Glutamatergic neuron (in vitro differentiated cells): ENCODE data around the gene KLHDC4. TPM values are rescaled to one million over a fixed set of nuclear protein-coding genes. Genes with fewer than 3 reads are reported as not detected.
"Not testable (repeated sequence)": the region's sequence is repeated elsewhere in the genome, so short reads cannot be mapped to it uniquely, and the experiment has no call there.

ENCODE experiments used
- DNase-seq: peaks from one replicate; pipeline ENCODE4 v3.0.0; 2022
- H3K27ac Mint-ChIP-seq: one replicate; pipeline ENCODE4 v1.8.0; 2020; ENCODE audit warnings: mild to moderate bottlenecking, mixed read lengths, inconsistent platforms; ENCODE audit not compliant: unreplicated experiment
- H3K27me3 Mint-ChIP-seq: one replicate; pipeline ENCODE4 v1.8.0; 2020; ENCODE audit warnings: mild to moderate bottlenecking, moderate library complexity, mixed read lengths, inconsistent platforms; ENCODE audit not compliant: unreplicated experiment
- H3K36me3 Mint-ChIP-seq: one replicate; pipeline ENCODE4 v1.8.0; 2020; ENCODE audit warnings: mild to moderate bottlenecking, mixed read lengths, inconsistent platforms; ENCODE audit not compliant: unreplicated experiment
- H3K4me1 Mint-ChIP-seq: one replicate; pipeline ENCODE4 v1.8.0; 2020; ENCODE audit warnings: mild to moderate bottlenecking, low read depth, mixed read lengths, inconsistent platforms; ENCODE audit not compliant: unreplicated experiment
- H3K4me3 Mint-ChIP-seq: one replicate; pipeline ENCODE4 v1.8.0; 2020; ENCODE audit warnings: mild to moderate bottlenecking, mixed read lengths, inconsistent platforms; ENCODE audit not compliant: unreplicated experiment
- H3K9me3 Mint-ChIP-seq: one replicate; pipeline ENCODE4 v1.8.0; 2020; ENCODE audit warnings: mild to moderate bottlenecking, moderate library complexity, mixed read lengths, inconsistent platforms; ENCODE audit not compliant: unreplicated experiment
- CTCF ChIP-seq: fragments of 200-600 bp; sonication (generic); IDR thresholded peaks from one replicate; pipeline ENCODE4 v1.5.0; 2021; ENCODE audit not compliant: partially characterized antibody, unreplicated experiment
- long read RNA-seq: library from polyadenylated mRNA; unstranded; transcript quantifications from one replicate; pipeline ENCODE4 v2.0.0, GENCODE V29; 2020; ENCODE audit not compliant: unreplicated experiment
- total RNA-seq: library from RNA; stranded (reverse); fragmentation: NEBNext Ultra II Directional; extraction: Animal tissue kit (Norgen Biotek cat#: 25700); gene quantifications from one replicate; pipeline ENCODE4 v1.2.1, GENCODE V29; 2021; ENCODE audit not compliant: unreplicated experiment

Gene KLHDC4
- total RNA-seq: 65.4 TPM
- long read RNA-seq, transcript KLHDC4-201 (12 exons, 1,886 nt): major isoform, 5 of 10 reads
- long read RNA-seq, partial matches to known transcripts: 1 of 10 reads
- long read RNA-seq, other reads (novel, unspliced or antisense): 3 of 10 reads

DNA sequence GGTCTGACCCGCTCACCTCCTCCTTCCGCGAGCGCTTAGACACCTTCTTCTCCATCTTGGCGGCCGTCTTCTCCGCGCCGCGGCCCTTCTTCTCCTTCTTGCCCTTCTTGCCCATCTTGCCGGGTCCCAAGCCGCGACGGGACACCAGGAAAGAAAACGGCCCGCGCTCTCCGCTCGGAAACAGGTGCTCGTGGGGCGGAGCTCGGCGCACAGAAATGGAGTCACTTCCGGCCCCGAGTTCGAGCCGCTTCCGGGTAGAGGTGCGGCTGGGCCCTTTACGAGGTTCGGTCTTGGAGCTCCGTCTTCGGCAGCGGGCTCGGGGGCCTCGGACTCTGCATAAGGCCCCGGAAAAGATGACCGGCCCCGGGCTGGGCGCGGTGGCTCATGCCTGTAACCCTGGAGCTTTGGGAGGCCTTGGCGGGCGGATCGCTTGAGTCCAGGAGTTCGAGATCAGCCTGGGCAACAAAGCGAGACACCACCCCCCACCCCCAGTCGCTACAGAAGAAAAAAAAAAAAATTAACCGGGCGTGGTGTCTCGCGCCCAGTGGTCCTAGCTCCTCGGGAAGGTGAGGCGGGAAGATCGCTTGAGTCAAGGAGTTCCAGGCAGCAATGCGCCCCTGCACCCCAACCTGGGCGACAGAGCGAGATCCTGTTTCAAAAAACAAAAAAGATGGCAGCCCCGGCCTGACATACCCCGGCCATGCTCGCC, at the start of gene KLHDC4:
Gene KLHDC4, minus strand, starts transcription at position 211 of the 709 bp plus-strand sequence. Its CDS starts 96 bp downstream, at position 115.
- H3K27ac Mint-ChIP-seq: peak within 1 kb of the TSS; percentile 94
- H3K9me3 Mint-ChIP-seq: peaks cover 9% of the 10 kb centered on the region
- DNase-seq: peak; percentile 92
- peaks cover 9% of the 10 kb centered on the region for H3K27me3 Mint-ChIP-seq
- TF ChIP-seq CTCF: no peak
- no peaks in the 10 kb centered on the region for H3K36me3 Mint-ChIP-seq
- no peaks in the 10 kb centered on the region for H3K4me1 Mint-ChIP-seq
- peak within 1 kb of the TSS; percentile 100 for H3K4me3 Mint-ChIP-seq

DNA sequence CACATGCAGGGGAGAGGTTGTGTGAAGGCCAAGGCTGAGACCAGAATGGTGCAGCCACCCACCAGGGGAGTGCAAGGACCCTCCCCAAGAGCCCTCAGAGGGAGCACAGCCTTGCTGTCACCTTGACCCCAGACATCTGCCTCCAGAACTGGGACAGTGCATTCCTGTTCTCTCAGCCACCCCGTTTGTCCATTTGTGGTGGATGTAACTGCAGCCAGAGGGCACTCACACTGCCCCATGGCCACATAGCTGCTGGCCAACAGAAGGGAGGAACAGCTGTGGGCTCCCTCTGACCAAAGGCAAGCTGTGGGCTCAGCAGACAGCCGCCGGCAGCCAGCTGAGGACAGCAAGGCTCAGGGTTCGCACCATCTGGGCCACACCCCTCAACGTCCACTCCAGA, 49.8 kb upstream of the KLHDC4 start:
- Mint-ChIP-seq H3K4me1 (no peaks in the 10 kb centered on the region), H3K27ac (peak overlapping the region; percentile 68), H3K9me3 (peaks cover 7% of the 10 kb centered on the region), H3K4me3 (no peak overlapping the region), H3K27me3 (peaks cover 7% of the 10 kb centered on the region), H3K36me3 (peaks cover 7% of the 10 kb centered on the region)
- peak; percentile 57 for DNase-seq
- no peak for TF ChIP-seq CTCF

DNA sequence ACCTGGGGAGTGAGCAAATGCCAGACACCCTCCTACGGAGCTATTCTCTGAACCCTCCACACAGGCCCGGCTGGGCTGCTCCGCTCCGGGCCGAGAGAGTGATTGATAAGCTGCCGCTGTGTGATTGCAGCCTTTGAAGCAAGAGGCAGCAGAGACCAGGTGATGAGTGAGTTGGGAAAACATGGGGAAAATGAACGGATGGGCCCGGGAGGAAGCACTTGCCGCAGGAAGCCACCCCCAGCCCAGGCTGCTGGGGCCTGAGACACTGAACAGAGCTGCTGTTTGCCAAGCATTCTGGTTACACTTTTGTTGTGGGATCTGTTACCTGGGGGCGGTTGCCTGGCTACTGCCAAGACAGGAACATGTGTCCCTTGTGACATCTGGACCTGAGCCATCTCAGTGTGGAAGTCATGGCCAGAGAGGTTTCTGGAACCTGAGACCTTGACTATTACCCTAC, 46.4 kb upstream of the KLHDC4 start:
- H3K9me3 Mint-ChIP-seq: peaks cover 8% of the 10 kb centered on the region
- no peaks in the 10 kb centered on the region for H3K36me3 Mint-ChIP-seq
- H3K4me1 Mint-ChIP-seq: no peaks in the 10 kb centered on the region
- no peak overlapping the region for H3K27ac Mint-ChIP-seq
- peaks cover 8% of the 10 kb centered on the region for H3K27me3 Mint-ChIP-seq
- TF ChIP-seq CTCF: no peak
- DNase-seq: no peak
- H3K4me3 Mint-ChIP-seq: no peak overlapping the region

DNA sequence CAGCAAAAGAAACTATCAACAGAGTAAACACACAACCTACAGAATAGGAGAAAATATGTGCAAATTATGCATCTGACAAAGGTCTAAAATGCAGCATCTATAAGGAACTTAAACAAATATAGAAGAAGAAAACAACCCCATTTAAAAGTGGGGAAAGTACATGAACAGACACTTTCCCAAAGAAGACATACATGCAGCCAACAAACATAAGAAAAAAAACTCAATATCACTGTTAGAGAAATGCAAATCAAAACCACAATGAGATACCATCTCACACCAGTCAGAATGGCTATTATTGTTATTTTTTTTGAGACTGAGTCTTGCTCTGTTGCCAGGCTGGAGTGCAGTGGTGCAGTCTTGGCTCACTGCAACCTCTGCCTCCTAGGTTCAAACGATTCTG, 45.7 kb upstream of the KLHDC4 start:
- H3K27ac Mint-ChIP-seq, H3K4me1 Mint-ChIP-seq, H3K9me3 Mint-ChIP-seq, H3K36me3 Mint-ChIP-seq, H3K4me3 Mint-ChIP-seq, H3K27me3 Mint-ChIP-seq, DNase-seq: not testable (repeated sequence)

GRCh38 chr16:87809150-87809902, 43.5 kb upstream of the KLHDC4 start:
- Mint-ChIP-seq H3K27me3 (peaks cover 7% of the 10 kb centered on the region), H3K9me3 (peaks cover 5% of the 10 kb centered on the region), H3K36me3 (no peaks in the 10 kb centered on the region), H3K27ac (no peak overlapping the region), H3K4me1 (peaks cover 7% of the 10 kb centered on the region), H3K4me3 (no peak overlapping the region)
- DNase-seq: no peak
- no peak for TF ChIP-seq CTCF
